Effector memory CD4-positive, alpha-beta T cell (primary cell): ENCODE data around the gene PAXIP1.
A peak's percentile ranks its signal among the peaks of the same experiment; 100 is the strongest.
"Not testable (repeated sequence)": the region's sequence is repeated elsewhere in the genome, so short reads cannot be mapped to it uniquely, and the experiment has no call there.

ENCODE experiments used
- DNase-seq, 3 donors: peaks; one replicate each; pipeline ENCODE4 v3.0.0-alpha.2; 2020
- H3K27ac ChIP-seq: 2 replicates; pipeline ENCODE4 v1.7.0; 2013; ENCODE audit warnings: mild to moderate bottlenecking, low read length, moderate library complexity; ENCODE audit not compliant: insufficient read depth, poor library complexity, severe bottlenecking
- H3K27me3 ChIP-seq: replicated peaks from 2 replicates; pipeline ENCODE4 v1.7.0; 2013; ENCODE audit warnings: mild to moderate bottlenecking, low read length; ENCODE audit not compliant: insufficient read depth, control insufficient read depth, poor library complexity, severe bottlenecking
- H3K36me3 ChIP-seq: 2 replicates; pipeline ENCODE4 v1.7.0; 2013; ENCODE audit warnings: mild to moderate bottlenecking, low read length, moderate library complexity; ENCODE audit not compliant: control insufficient read depth, insufficient read depth
- H3K4me1 ChIP-seq: 2 replicates; pipeline ENCODE4 v1.7.0; 2013; ENCODE audit warnings: low read length, mild to moderate bottlenecking; ENCODE audit not compliant: control insufficient read depth, insufficient read depth, poor library complexity, severe bottlenecking
- H3K4me3 ChIP-seq: 2 replicates; pipeline ENCODE4 v1.7.0; 2013; ENCODE audit warnings: low read length, low read depth, mild to moderate bottlenecking; ENCODE audit not compliant: insufficient read depth, poor library complexity, severe bottlenecking
- H3K9me3 ChIP-seq: 2 replicates; pipeline ENCODE4 v1.7.0; 2013; ENCODE audit warnings: mild to moderate bottlenecking, low read length, moderate library complexity; ENCODE audit not compliant: control insufficient read depth

Gene PAXIP1

GRCh38 chr7:154927624-154928125, 75.2 kb downstream of the PAXIP1 start:
- H3K36me3 ChIP-seq = no peaks in the 10 kb centered on the region
- H3K27me3 ChIP-seq = no peaks in the 10 kb centered on the region
- DNase-seq = peak; percentile 41 to 69 (median 62)
- H3K4me1 ChIP-seq = peaks cover 12% of the 10 kb centered on the region
- peak overlapping the region; percentile 69 for H3K4me3 ChIP-seq
- H3K9me3 ChIP-seq = no peaks in the 10 kb centered on the region
- peak overlapping the region; percentile 85 for H3K27ac ChIP-seq

- not testable (repeated sequence) for H3K4me1 ChIP-seq, H3K36me3 ChIP-seq, H3K4me3 ChIP-seq, H3K27ac ChIP-seq, H3K9me3 ChIP-seq, H3K27me3 ChIP-seq, DNase-seq
These were observed 80.5 kb downstream of the PAXIP1 start for GRCh38 chr7:154922472-154922871.

- Histone ChIP-seq H3K36me3 (no peaks in the 10 kb centered on the region), H3K4me3 (no peak overlapping the region), H3K4me1 (no peaks in the 10 kb centered on the region), H3K27me3 (peaks cover 7% of the 10 kb centered on the region), H3K27ac (no peak overlapping the region), H3K9me3 (no peaks in the 10 kb centered on the region)
- no peak for DNase-seq
These were observed 83.3 kb downstream of the PAXIP1 start for GRCh38 chr7:154919344-154920225.

- Histone ChIP-seq H3K27me3 (peaks cover 7% of the 10 kb centered on the region), H3K4me1 (peaks cover 7% of the 10 kb centered on the region), H3K4me3 (no peak overlapping the region), H3K9me3 (no peaks in the 10 kb centered on the region), H3K27ac (no peak overlapping the region), H3K36me3 (no peaks in the 10 kb centered on the region)
- DNase-seq = no peak
These were observed 84.2 kb downstream of the PAXIP1 start for GRCh38 chr7:154918741-154919140.

- Histone ChIP-seq H3K27ac (no peak overlapping the region), H3K4me1 (peaks cover 7% of the 10 kb centered on the region), H3K36me3 (no peaks in the 10 kb centered on the region), H3K4me3 (no peak overlapping the region), H3K27me3 (peaks cover 7% of the 10 kb centered on the region), H3K9me3 (no peaks in the 10 kb centered on the region)
- no peak for DNase-seq
These were observed 84.7 kb downstream of the PAXIP1 start for GRCh38 chr7:154918266-154918665.

GRCh38 chr7:154917808-154918160, 85.1 kb downstream of the PAXIP1 start:
- Histone ChIP-seq H3K36me3 (no peaks in the 10 kb centered on the region), H3K27me3 (peaks cover 7% of the 10 kb centered on the region), H3K4me3 (no peak overlapping the region), H3K27ac (no peak overlapping the region), H3K9me3 (no peaks in the 10 kb centered on the region), H3K4me1 (peaks cover 7% of the 10 kb centered on the region)
- no peak for DNase-seq

- no peak for DNase-seq
- Histone ChIP-seq H3K27ac (no peak overlapping the region), H3K36me3 (no peaks in the 10 kb centered on the region), H3K9me3 (no peaks in the 10 kb centered on the region), H3K4me1 (peaks cover 7% of the 10 kb centered on the region), H3K4me3 (no peak overlapping the region), H3K27me3 (peaks cover 7% of the 10 kb centered on the region)
These were observed 85.8 kb downstream of the PAXIP1 start for GRCh38 chr7:154916856-154917807.

GRCh38 chr7:154916381-154916780, 86.5 kb downstream of the PAXIP1 start:
- no peak for DNase-seq
- no peak overlapping the region for H3K27ac ChIP-seq

GRCh38 chr7:154915600-154915999, 87.3 kb downstream of the PAXIP1 start:
- H3K9me3 ChIP-seq = no peaks in the 10 kb centered on the region
- no peak overlapping the region for H3K4me3 ChIP-seq
- H3K27me3 ChIP-seq = peaks cover 7% of the 10 kb centered on the region
- H3K4me1 ChIP-seq = peaks cover 7% of the 10 kb centered on the region
- no peaks in the 10 kb centered on the region for H3K36me3 ChIP-seq
- DNase-seq = no peak
- no peak overlapping the region for H3K27ac ChIP-seq

More at GRCh38 chr7:154916381-154916780, 86.5 kb downstream of the PAXIP1 start:
- no peaks in the 10 kb centered on the region for H3K36me3 ChIP-seq
- no peaks in the 10 kb centered on the region for H3K9me3 ChIP-seq
- H3K4me3 ChIP-seq = no peak overlapping the region
- H3K4me1 ChIP-seq = peaks cover 7% of the 10 kb centered on the region
- H3K27me3 ChIP-seq = peaks cover 7% of the 10 kb centered on the region
